K562 (cell line): ENCODE measurements around the gene NAA80. TPM values are rescaled to one million over a fixed set of nuclear protein-coding genes. Genes with fewer than 3 reads are reported as not detected.
"Not testable (repeated sequence)": the region's sequence is repeated elsewhere in the genome, so short reads cannot be mapped to it uniquely, and the experiment has no call there.

Experiments
- ATAC-seq: fragments of 200-7000 bp; cut with Tn5 transposase; 3 replicates; pipeline ENCODE4 v1.9.1; 2020; ENCODE audit warnings: moderate library complexity
- BruUV-seq: library from RNA; stranded (reverse); fragments of 400-500 nt; replicated peaks from 2 replicates; lab custom pipeline; 2021; lab: Mats Ljungman, UMichigan
- CTCF ChIA-PET: fragments of 300-600 bp; formaldehyde crosslinking; extraction: SDS; loops from one replicate; lab custom pipeline; 2021; ENCODE audit warnings: low intra/inter-chr PET ratio; lab: Yijun Ruan, JAX
- POLR2A ChIA-PET: fragments of 300-600, 350-650 bp; sonication (Branson Sonifier 250); formaldehyde crosslinking; extraction: SDS; loops from one replicate; lab custom pipeline; 2021; ENCODE audit warnings: antibody characterized with exemption, inconsistent platforms; lab: Yijun Ruan, JAX
- DNase-seq, 4 experiments: peaks; one replicate each; pipeline versions ENCODE4 v3.0.0 to v3.0.0-alpha.2; 2011 to 2018; ENCODE audit warnings: low spot score in 3 of 4, mixed read lengths in 3 of 4; ENCODE audit errors: extremely low read depth in 1 of 4
- FAIRE-seq: peaks from 2 replicates; lab custom pipeline; 2011; peaks lifted over from hg19 to GRCh38; lab: Jason Lieb, UNC
- H2AFZ ChIP-seq: 2 replicates; pipeline ENCODE4 v1.6.0; 2011; ENCODE audit warnings: low read depth, low read length, control low read depth, inconsistent platforms
- H3K27ac ChIP-seq: fragments of 200-600 bp; 3 replicates; pipeline ENCODE4 v1.8.0; 2011; ENCODE audit warnings: low read depth, mild to moderate bottlenecking, control low read depth, inconsistent platforms, low read length, moderate library complexity, mixed read lengths; ENCODE audit errors: extremely low read depth
- H3K27me3 ChIP-seq, 2 experiments: fragments of 300-600 bp in 1 of 2; 2 replicates in 1 of 2; 3 replicates in 1 of 2; pipeline versions ENCODE4 v1.6.0 to v1.8.0; 2011; ENCODE audit warnings: inconsistent platforms in 2 of 2, low read length in 2 of 2, mild to moderate bottlenecking in 1 of 2, mixed read lengths in 1 of 2, moderate library complexity in 1 of 2; ENCODE audit not compliant: control insufficient read depth in 2 of 2, insufficient read depth in 2 of 2
- H3K36me3 ChIP-seq: fragments of 300-600 bp; 3 replicates; pipeline ENCODE4 v1.8.0; 2011; ENCODE audit warnings: mild to moderate bottlenecking, low read length, inconsistent platforms; ENCODE audit not compliant: control insufficient read depth, insufficient read depth
- H3K4me1 ChIP-seq, 2 experiments: fragments of 200-600 bp in 1 of 2; replicated peaks in 1 of 2; 2 replicates in 1 of 2; 3 replicates in 1 of 2; pipeline versions ENCODE4 v1.5.1 to v1.8.0; 2011; ENCODE audit warnings: inconsistent platforms in 2 of 2, low read length in 2 of 2, mild to moderate bottlenecking in 1 of 2, mixed read lengths in 1 of 2, moderate library complexity in 1 of 2; ENCODE audit not compliant: control insufficient read depth in 2 of 2, insufficient read depth in 2 of 2
- H3K4me2 ChIP-seq: 2 replicates; pipeline ENCODE4 v1.6.1; 2011; ENCODE audit warnings: low read length, control low read depth, inconsistent platforms, mixed read lengths; ENCODE audit not compliant: insufficient read depth
- H3K4me3 ChIP-seq: fragments of 200-600 bp; sonication (generic), shearing (Covaris generic); 2 replicates; pipeline ENCODE4 v1.5.1; 2016; ENCODE audit warnings: control low read depth, inconsistent platforms
- H3K79me2 ChIP-seq: fragments of 200-600 bp; 3 replicates; pipeline ENCODE4 v1.8.0; 2011; ENCODE audit warnings: low read length, inconsistent platforms; ENCODE audit not compliant: control insufficient read depth, insufficient read depth
- H3K9ac ChIP-seq, 2 experiments: 2 replicates each; pipeline versions ENCODE4 v1.6.0 to v1.6.1; 2011; ENCODE audit warnings: low read depth in 2 of 2, low read length in 2 of 2, control low read depth in 1 of 2, inconsistent platforms in 1 of 2, mild to moderate bottlenecking in 1 of 2, mixed read lengths in 1 of 2; ENCODE audit not compliant: insufficient read depth in 1 of 2
- H3K9me1 ChIP-seq: one replicate; pipeline ENCODE4 v1.6.0; 2011; ENCODE audit warnings: inconsistent platforms, mild to moderate bottlenecking, low read length, moderate library complexity; ENCODE audit not compliant: control insufficient read depth, insufficient read depth
- H3K9me3 ChIP-seq: replicated peaks from 2 replicates; pipeline ENCODE4 v1.5.1; 2011; ENCODE audit warnings: low read depth, low read length, inconsistent platforms; ENCODE audit not compliant: control insufficient read depth, insufficient read depth
- H4K20me1 ChIP-seq: replicated peaks from 2 replicates; pipeline ENCODE4 v1.6.1; 2011; ENCODE audit warnings: low read length, inconsistent platforms, mixed read lengths; ENCODE audit not compliant: control insufficient read depth, insufficient read depth
- CC2D1A ChIP-seq: fragments of 450-650 bp; IDR thresholded peaks from 2 replicates; pipeline ENCODE4 v1.6.1; 2017; ENCODE audit warnings: mild to moderate bottlenecking
- GABPB1 ChIP-seq: sonication (generic); formaldehyde crosslinking; IDR thresholded peaks from 2 replicates; pipeline ENCODE4 v1.8.0; 2022; ENCODE audit warnings: mild to moderate bottlenecking, missing genetic modification reagents
- HINFP ChIP-seq: fragments of 450-650 bp; conservative IDR thresholded peaks from 2 replicates; pipeline ENCODE4 v1.6.1; 2016; ENCODE audit warnings: missing genetic modification characterization, low read depth, mild to moderate bottlenecking, control low read depth, missing compliant biosample characterization
- NR2F6 ChIP-seq: fragments of 450-650 bp; formaldehyde crosslinking; IDR thresholded peaks from 2 replicates; pipeline ENCODE4 v1.4.0; 2020; ENCODE audit warnings: mild to moderate bottlenecking
- RHOXF2B ChIP-seq: fragments of 250-450 bp; sonication (Bioruptor Pico); conservative IDR thresholded peaks from 2 replicates; pipeline ENCODE4 v1.5.1; 2021
- ZFPM2 ChIP-seq: fragments of 250-450 bp; sonication (Bioruptor Pico); IDR thresholded peaks from 2 replicates; pipeline ENCODE4 v1.5.1; 2022; ENCODE audit warnings: mild to moderate bottlenecking
- WGBS: fragments of 100-300 bp; shearing (Covaris generic); methylation state at CpG from one replicate; pipeline ENCODE4 v1.1.6; 2016; ENCODE audit warnings: low coverage, mixed read lengths; ENCODE audit not compliant: insufficient coverage; ENCODE audit errors: missing lambda C conversion rate; 5-methylcytosine and 5-hydroxymethylcytosine counted together
- in situ Hi-C: fragments of 300-500 bp; cut with MboI; formaldehyde crosslinking; loops from 4 replicates; pipeline ENCODE4 v1.15.0; 2018; ENCODE audit warnings: inconsistent platforms, mixed read lengths
- intact Hi-C: fragments of 100-400 bp; cut with micrococcal nuclease; formaldehyde crosslinking; loops from 2 replicates; pipeline ENCODE4 v1.14.2; 2022
- polyA plus RNA-seq, 8 experiments: library from polyadenylated mRNA; depleted of rRNA in 4 of 8; stranded (reverse) in 5 of 8; unstranded in 3 of 8; fragments of >200 nt; fragmentation: Nextera tagmentation in 2 of 8; fragmentation: Illumina TruSeq in 1 of 8; extraction: Ambion mirVana in 2 of 8; extraction: Trizol in 1 of 8; gene quantifications; 2 replicates each; pipeline versions ENCODE4 v1.2.1 to v1.2.3, GENCODE V29; 2011 to 2014; ENCODE audit warnings: inconsistent platforms in 1 of 8, missing spikeins in 1 of 8
- total RNA-seq, 7 experiments: library from RNA; depleted of rRNA in 6 of 7; stranded (reverse); fragments of >200 nt in 6 of 7; fragmentation: Illumina TruSeq in 2 of 7; extraction: Trizol in 2 of 7; gene quantifications; 2 replicates each; pipeline versions ENCODE4 v1.2.1 to v1.2.3, GENCODE V29; 2011 to 2021; ENCODE audit warnings: low replicate concordance in 1 of 7

The NAA80 gene
- total and polyA plus RNA-seq, 9 of the 15 experiments (the other 6 are each of a cell fraction or from before 2014, with no cell fraction given), result 0.82 to 24.0 (median 8.6) TPM

- TF ChIP-seq HINFP (no peak), RHOXF2B (CRISPR knock-in tag) (no peak), GABPB1 (peak; percentile 71; the same call in 1 of the 2 replicates), CC2D1A (peak; percentile 68), NR2F6 (CRISPR knock-in tag) (peak; percentile 35; the same call in 1 of the 2 replicates), ZFPM2 (CRISPR knock-in tag) (no peak)
Observed at GRCh38 chr3:50272911-50273688, 26.1 kb downstream of the NAA80 start (continued).

- H3K4me3 ChIP-seq, ATAC-seq, DNase-seq, H3K9ac ChIP-seq, H3K9me1 ChIP-seq, H3K36me3 ChIP-seq, BruUV-seq, FAIRE-seq, H3K79me2 ChIP-seq, H3K27me3 ChIP-seq, H4K20me1 ChIP-seq, H3K27ac ChIP-seq, H3K9me3 ChIP-seq: not testable (repeated sequence)
- 39% methylated on average over 8 of the region's 10 CpGs for WGBS
- CTCF ChIA-PET, result interaction anchor here (0.7 to 4.1 kb wide), 7 partner anchors 12 to 279 kb away, joined by 3 to 37 read pairs (median 7); partner anchors contain the start of gene GNAT1
- intact Hi-C loops, result loop anchor here (5.0 kb wide), 1 partner anchor 150 kb away; no protein-coding TSS in a partner anchor
- Histone ChIP-seq H2AFZ (peak overlapping the region; percentile 96), H3K4me1 (peaks cover 4 to 64% of the 10 kb centered on the region in 2 experiments; a peak in 3 of 5 replicates), H3K4me2 (peak overlapping the region; percentile 88; the same call in 1 of the 2 replicates)
- in situ Hi-C loops, result loop anchor here (5.0 kb wide), 2 partner anchors 45 to 80 kb away; partner anchors contain the start of gene GNAT1
- POLR2A ChIA-PET, result interaction anchor here (1.3 kb wide), 1 partner anchor 56 kb away, joined by 4 read pairs; the partner anchor contains the start of gene TUSC2
Observed at GRCh38 chr3:50272538-50272910, 26.7 kb downstream of the NAA80 start.
